Left lobe of liver (tissue), 2 donors: Measurements from ENCODE around the gene OLIG2. TPM values are rescaled to one million over a fixed set of nuclear protein-coding genes. Genes with fewer than 3 reads are reported as not detected.
A peak's percentile ranks its signal among the peaks of the same experiment; 100 is the strongest.

Source experiments
- ATAC-seq: fragments of 200-7000 bp; cut with Tn5 transposase; one replicate; pipeline ENCODE4 v1.9.1; 2020; ENCODE audit warnings: mild to moderate bottlenecking, moderate library complexity
- DNase-seq: peaks from one replicate; pipeline ENCODE4 v3.0.0-alpha.2; 2020; ENCODE audit warnings: low spot score
- total RNA-seq: library from RNA; stranded (reverse); gene quantifications from one replicate; pipeline ENCODE4 v1.2.1, GENCODE V29; 2021
- donor health status: DM: no; HTN: no; CAD: no; lungs with moderate emphysema.
- donor health status: DM: no; HTN: yes; CAD: no.

The OLIG2 gene
- total RNA-seq, 1 donor from 2014 or later: not detected

DNA sequence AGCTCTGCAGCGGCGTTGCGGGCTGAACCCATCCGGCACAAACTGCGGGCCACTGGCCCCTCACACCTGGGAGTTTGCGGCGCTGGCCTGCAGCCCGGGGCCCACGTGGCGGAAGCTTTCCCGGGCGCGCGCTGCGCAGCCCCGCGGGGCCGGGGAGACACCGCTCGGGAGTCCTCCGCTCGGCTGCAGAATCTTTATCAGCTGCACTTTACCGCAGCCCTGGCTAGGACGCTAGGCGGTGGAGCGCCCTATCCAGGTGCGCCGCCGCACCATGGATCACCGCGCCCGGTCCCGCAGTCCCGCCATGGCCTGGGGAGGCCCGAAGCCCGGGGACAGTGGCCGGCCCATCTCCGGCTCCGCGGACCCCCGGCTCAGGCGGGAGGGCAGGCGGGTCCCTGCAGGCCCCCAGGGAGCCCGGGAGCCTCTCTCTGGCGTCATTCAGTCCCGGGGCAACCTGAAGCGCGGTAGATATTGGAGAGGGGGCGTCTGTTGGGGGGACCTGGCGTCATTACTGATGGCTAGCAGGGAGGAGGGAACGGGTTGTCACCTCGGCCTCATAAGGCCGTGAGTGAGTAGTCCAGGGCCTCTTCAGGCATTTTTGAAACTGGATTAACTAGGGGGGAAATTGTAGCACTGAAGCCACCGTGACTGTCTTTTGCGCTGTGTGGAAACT lies 5.7 kb upstream of the OLIG2 start:
- peak; percentile 26 for ATAC-seq

DNA sequence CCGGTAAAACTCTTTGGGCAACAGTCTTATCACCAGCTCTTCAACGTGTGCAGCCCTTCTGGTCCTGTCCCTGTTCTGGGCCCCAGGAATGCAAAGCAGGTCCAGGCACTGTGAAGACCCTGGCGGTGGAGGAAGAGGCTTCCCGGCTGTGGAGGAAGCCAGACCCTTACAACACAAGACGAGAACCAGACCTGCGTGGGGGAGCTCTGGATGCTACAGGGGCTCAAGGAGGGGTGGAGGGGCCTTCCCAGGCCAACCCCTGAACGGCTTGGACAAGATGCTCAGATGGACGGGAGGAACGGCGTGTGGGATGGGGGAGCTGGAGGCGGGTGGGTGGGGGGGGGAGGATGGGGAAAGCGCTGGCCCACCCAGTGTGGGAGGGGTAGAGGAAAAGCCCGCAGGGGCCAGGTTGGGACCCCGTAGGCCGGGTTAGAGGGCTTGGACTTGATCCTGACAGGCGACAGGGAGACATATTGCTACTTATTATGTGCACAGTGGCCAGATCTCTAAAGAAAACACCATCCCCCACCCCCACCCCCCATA lies 5.1 kb upstream of the OLIG2 start:
- ATAC-seq (no peak), DNase-seq (peak; percentile 29)

More for the DNA sequence above, 5.7 kb upstream of the OLIG2 start:
- peak; percentile 30 for DNase-seq

GRCh38 chr21:33021150-33021549 lies 4.6 kb upstream of the OLIG2 start:
- no peak for DNase-seq
- ATAC-seq: no peak

DNA sequence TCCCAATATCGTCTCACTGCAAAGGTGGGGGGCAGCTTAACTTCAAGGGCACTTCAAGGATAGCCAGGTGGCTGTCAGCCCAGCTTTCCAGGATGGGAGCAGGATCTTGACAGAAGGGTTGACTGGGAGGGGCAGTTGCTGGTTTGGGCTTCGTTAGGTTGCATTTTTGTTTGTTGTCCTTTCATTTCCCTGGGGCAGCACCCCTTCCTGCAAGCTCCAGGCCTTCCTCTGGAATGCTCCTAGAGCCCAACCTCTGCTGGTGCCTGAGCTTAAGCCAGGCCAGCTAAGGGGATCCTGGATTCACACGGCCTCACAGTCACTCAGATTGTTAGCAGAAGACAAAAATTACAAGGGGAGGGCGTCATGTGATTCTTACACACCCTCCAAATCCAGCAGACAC lies 4.1 kb upstream of the OLIG2 start:
- DNase-seq (peak; percentile 14), ATAC-seq (no peak)

- ATAC-seq (no peak), DNase-seq (peak; percentile 37)
Measured at GRCh38 chr21:33022489-33022827, 3.3 kb upstream of the OLIG2 start.

DNA sequence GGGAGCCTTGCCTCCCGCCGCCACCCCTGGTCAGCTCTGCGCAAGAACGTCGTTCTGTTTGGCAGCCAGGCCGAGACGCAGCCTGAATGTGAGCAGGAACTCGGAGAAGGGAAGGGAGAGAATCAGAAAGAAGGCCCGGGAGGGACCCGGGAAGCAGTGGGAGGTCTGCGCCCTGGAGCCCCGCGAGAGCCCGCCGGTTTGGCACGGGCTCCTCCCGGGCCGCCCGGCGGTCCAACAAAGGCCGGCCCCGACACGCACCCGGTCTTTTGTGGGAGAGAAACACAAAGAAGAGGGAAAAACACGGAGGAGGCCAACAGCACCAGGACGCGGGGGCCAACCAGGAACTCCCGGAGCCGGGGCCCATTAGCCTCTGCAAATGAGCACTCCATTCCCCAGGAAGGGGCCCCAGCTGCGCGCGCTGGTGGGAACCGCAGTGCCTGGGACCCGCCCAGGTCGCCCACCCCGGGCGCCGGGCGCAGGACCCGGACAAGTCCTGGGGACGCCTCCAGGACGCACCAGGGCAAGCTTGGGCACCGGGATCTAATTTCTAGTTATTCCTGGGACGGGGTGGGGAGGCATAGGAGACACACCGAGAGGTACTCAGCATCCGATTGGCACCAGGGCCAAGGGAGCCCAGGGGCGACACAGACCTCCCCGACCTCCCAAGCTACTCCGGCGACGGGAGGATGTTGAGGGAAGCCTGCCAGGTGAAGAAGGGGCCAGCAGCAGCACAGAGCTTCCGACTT lies 2.7 kb upstream of the OLIG2 start:
- DNase-seq: peak; percentile 39
- no peak for ATAC-seq

GRCh38 chr21:33023574-33024200 lies 2.0 kb upstream of the OLIG2 start:
- no peak for ATAC-seq
- DNase-seq: no peak

DNA sequence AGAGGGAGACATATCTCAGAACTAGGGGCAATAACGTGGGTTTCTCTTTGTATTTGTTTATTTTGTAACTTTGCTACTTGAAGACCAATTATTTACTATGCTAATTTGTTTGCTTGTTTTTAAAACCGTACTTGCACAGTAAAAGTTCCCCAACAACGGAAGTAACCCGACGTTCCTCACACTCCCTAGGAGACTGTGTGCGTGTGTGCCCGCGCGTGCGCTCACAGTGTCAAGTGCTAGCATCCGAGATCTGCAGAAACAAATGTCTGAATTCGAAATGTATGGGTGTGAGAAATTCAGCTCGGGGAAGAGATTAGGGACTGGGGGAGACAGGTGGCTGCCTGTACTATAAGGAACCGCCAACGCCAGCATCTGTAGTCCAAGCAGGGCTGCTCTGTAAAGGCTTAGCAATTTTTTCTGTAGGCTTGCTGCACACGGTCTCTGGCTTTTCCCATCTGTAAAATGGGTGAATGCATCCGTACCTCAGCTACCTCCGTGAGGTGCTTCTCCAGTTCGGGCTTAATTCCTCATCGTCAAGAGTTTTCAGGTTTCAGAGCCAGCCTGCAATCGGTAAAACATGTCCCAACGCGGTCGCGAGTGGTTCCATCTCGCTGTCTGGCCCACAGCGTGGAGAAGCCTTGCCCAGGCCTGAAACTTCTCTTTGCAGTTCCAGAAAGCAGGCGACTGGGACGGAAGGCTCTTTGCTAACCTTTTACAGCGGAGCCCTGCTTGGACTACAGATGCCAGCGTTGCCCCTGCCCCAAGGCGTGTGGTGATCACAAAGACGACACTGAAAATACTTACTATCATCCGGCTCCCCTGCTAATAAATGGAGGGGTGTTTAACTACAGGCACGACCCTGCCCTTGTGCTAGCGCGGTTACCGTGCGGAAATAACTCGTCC lies 1.3 kb upstream of the OLIG2 start:
- DNase-seq (no peak), ATAC-seq (no peak)

DNA sequence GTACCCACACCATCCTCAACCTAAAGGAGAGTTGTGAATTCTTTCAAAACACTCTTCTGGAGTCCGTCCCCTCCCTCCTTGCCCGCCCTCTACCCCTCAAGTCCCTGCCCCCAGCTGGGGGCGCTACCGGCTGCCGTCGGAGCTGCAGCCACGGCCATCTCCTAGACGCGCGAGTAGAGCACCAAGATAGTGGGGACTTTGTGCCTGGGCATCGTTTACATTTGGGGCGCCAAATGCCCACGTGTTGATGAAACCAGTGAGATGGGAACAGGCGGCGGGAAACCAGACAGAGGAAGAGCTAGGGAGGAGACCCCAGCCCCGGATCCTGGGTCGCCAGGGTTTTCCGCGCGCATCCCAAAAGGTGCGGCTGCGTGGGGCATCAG lies 638 bp upstream of the OLIG2 start:
- no peak for DNase-seq

DNA sequence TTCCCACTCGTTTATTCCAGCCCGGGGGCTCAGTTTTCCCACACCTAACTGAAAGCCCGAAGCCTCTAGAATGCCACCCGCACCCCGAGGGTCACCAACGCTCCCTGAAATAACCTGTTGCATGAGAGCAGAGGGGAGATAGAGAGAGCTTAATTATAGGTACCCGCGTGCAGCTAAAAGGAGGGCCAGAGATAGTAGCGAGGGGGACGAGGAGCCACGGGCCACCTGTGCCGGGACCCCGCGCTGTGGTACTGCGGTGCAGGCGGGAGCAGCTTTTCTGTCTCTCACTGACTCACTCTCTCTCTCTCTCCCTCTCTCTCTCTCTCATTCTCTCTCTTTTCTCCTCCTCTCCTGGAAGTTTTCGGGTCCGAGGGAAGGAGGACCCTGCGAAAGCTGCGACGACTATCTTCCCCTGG lies 716 bp downstream of the OLIG2 start:
- DNase-seq (no peak), ATAC-seq (no peak)

More for the DNA sequence above, 638 bp upstream of the OLIG2 start:
- no peak for ATAC-seq

DNA sequence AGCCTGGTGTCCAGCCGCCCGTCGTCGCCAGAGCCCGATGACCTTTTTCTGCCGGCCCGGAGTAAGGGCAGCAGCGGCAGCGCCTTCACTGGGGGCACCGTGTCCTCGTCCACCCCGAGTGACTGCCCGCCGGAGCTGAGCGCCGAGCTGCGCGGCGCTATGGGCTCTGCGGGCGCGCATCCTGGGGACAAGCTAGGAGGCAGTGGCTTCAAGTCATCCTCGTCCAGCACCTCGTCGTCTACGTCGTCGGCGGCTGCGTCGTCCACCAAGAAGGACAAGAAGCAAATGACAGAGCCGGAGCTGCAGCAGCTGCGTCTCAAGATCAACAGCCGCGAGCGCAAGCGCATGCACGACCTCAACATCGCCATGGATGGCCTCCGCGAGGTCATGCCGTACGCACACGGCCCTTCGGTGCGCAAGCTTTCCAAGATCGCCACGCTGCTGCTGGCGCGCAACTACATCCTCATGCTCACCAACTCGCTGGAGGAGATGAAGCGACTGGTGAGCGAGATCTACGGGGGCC lies 1.2 kb downstream of the OLIG2 start:
- no peak for ATAC-seq

GRCh38 chr21:33027401-33028286 lies 1.9 kb downstream of the OLIG2 start:
- DNase-seq: no peak
- ATAC-seq: no peak

More for the DNA sequence above, 1.2 kb downstream of the OLIG2 start:
- no peak for DNase-seq

- DNase-seq (no peak), ATAC-seq (no peak)
Measured at GRCh38 chr21:33028287-33028670, 2.5 kb downstream of the OLIG2 start.

- ATAC-seq: no peak
- DNase-seq: no peak
Measured at GRCh38 chr21:33028773-33029384, 3.1 kb downstream of the OLIG2 start.

DNA sequence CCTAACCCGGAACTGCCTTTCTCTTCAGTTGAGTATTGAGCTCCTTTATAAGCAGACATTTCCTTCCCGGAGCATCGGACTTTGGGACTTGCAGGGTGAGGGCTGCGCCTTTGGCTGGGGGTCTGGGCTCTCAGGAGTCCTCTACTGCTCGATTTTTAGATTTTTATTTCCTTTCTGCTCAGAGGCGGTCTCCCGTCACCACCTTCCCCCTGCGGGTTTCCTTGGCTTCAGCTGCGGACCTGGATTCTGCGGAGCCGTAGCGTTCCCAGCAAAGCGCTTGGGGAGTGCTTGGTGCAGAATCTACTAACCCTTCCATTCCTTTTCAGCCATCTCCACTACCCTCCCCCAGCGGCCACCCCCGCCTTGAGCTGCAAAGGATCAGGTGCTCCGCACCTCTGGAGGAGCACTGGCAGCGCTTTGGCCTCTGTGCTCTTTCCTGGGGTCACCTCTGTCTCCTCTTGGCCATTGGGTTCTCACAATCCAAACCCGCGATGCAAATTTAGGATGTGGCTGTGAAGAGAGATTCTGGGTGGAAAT lies 3.7 kb downstream of the OLIG2 start:
- DNase-seq (no peak), ATAC-seq (no peak)

DNA sequence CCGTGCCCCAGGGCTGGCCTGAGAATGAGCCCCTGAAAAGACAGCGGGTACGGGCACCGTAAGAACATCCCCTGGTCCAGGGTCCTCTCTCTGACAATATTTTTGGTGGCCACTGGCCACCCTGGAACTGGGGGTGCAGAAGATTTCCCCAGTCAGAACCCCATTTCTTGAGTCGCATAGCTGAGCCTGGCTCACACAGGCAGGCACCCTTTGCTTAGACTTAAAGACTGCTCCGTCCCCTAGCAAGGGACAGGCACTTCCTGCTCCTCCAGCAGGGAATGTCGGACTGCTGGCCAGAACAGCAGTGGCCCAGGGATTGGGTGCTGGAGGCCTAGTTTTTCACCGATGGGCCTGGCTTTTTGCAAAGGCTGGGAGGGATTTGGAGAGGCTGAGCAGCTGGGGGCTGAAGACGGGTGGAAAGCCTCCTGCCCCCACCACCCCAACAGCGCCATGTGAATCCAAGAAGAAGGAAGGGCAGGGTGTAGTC lies 4.3 kb downstream of the OLIG2 start:
- no peak for ATAC-seq
- no peak for DNase-seq

- ATAC-seq (no peak), DNase-seq (no peak)
Measured at GRCh38 chr21:33030633-33031032, 4.9 kb downstream of the OLIG2 start.

GRCh38 chr21:33031152-33031911 lies 5.6 kb downstream of the OLIG2 start:
- peak; percentile 31 for ATAC-seq
- no peak for DNase-seq
